ENCODE data around the gene NANOS3.
A peak's percentile ranks its signal among the peaks of the same experiment; 100 is the strongest.
"Not testable (repeated sequence)": the region's sequence is repeated elsewhere in the genome, so short reads cannot be mapped to it uniquely, and the experiment has no call there.

NANOS3 gene

GRCh38 chr19:13917888-13918406 lies 41.0 kb downstream of the NANOS3 start:
- H3K27me3 ChIP-seq (replicated peaks) = no peaks in the 10 kb centered on the region
- no peak overlapping the region for H3K4me3 ChIP-seq (ENCODE audit: low read depth, low read length)
- H3K36me3 ChIP-seq (replicated peaks) = peaks cover 52% of the 10 kb centered on the region
- no peak for TF ChIP-seq CTCF (IDR thresholded peaks at IDR 0.05; ENCODE audit: low read depth, low read length, missing control alignments)
- in situ Hi-C loops (cut with HindIII; ENCODE audit: low pct_ligation_motif_present, low sequenced_read_pairs) = no loop called here
- no peak overlapping the region for H3K27ac ChIP-seq
- no peak for DNase-seq

GRCh38 chr19:13918726-13919411 lies 41.9 kb downstream of the NANOS3 start:
- peaks cover 52% of the 10 kb centered on the region for H3K36me3 ChIP-seq (replicated peaks)
- no peak for TF ChIP-seq CTCF (IDR thresholded peaks at IDR 0.05; ENCODE audit: low read depth, low read length, missing control alignments)
- no peaks in the 10 kb centered on the region for H3K27me3 ChIP-seq (replicated peaks)
- DNase-seq = no peak
- no peak overlapping the region for H3K4me3 ChIP-seq (ENCODE audit: low read depth, low read length)
- no peak overlapping the region for H3K27ac ChIP-seq
- in situ Hi-C loops (cut with HindIII; ENCODE audit: low pct_ligation_motif_present, low sequenced_read_pairs) = no loop called here

- Histone ChIP-seq H3K27me3 (replicated peaks) (no peaks in the 10 kb centered on the region), H3K36me3 (replicated peaks) (peaks cover 49% of the 10 kb centered on the region), H3K27ac (no peak overlapping the region), H3K4me3 (ENCODE audit: low read depth, low read length) (no peak overlapping the region)
- DNase-seq = no peak
- TF ChIP-seq CTCF (IDR thresholded peaks at IDR 0.05; ENCODE audit: low read depth, low read length, missing control alignments) = no peak
- in situ Hi-C loops (cut with HindIII; ENCODE audit: low pct_ligation_motif_present, low sequenced_read_pairs) = no loop called here
Observed at GRCh38 chr19:13920524-13920923, 43.6 kb downstream of the NANOS3 start.

- Histone ChIP-seq H3K27ac (no peak overlapping the region), H3K27me3 (replicated peaks) (no peaks in the 10 kb centered on the region), H3K36me3 (replicated peaks) (peaks cover 49% of the 10 kb centered on the region), H3K4me3 (ENCODE audit: low read depth, low read length) (no peak overlapping the region)
- TF ChIP-seq CTCF (IDR thresholded peaks at IDR 0.05; ENCODE audit: low read depth, low read length, missing control alignments) = no peak
- DNase-seq = peak; percentile 40
- in situ Hi-C loops (cut with HindIII; ENCODE audit: low pct_ligation_motif_present, low sequenced_read_pairs) = no loop called here
Observed at GRCh38 chr19:13920940-13921747, 44.2 kb downstream of the NANOS3 start.

- in situ Hi-C loops (cut with HindIII; ENCODE audit: low pct_ligation_motif_present, low sequenced_read_pairs); DNase-seq; H3K27ac ChIP-seq; H3K4me3 ChIP-seq (ENCODE audit: low read depth, low read length); H3K27me3 ChIP-seq (replicated peaks): not testable (repeated sequence)
- peaks cover 51% of the 10 kb centered on the region for H3K36me3 ChIP-seq (replicated peaks)
Observed at GRCh38 chr19:13922118-13922517, 45.2 kb downstream of the NANOS3 start.

GRCh38 chr19:13923194-13923987 lies 46.5 kb downstream of the NANOS3 start:
- peaks cover 50% of the 10 kb centered on the region for H3K36me3 ChIP-seq (replicated peaks)
- in situ Hi-C loops (cut with HindIII; ENCODE audit: low pct_ligation_motif_present, low sequenced_read_pairs) = no loop called here

More at GRCh38 chr19:13923194-13923987, 46.5 kb downstream of the NANOS3 start:
- Histone ChIP-seq H3K27me3 (replicated peaks) (no peaks in the 10 kb centered on the region), H3K4me3 (ENCODE audit: low read depth, low read length) (no peak overlapping the region), H3K27ac (no peak overlapping the region)
- no peak for TF ChIP-seq CTCF (IDR thresholded peaks at IDR 0.05; ENCODE audit: low read depth, low read length, missing control alignments)
- DNase-seq = no peak

Data from brain microvascular endothelial cell (primary cell).